SH-SY5Y (cell line): ENCODE measurements around the gene TM4SF4.

ENCODE experiments used
- GATA2 ChIP-seq: IDR thresholded peaks from 2 replicates; pipeline ENCODE4 v1.6.1; 2011; ENCODE audit warnings: mild to moderate bottlenecking, low read depth, low read length
- GATA3 ChIP-seq: IDR thresholded peaks from 2 replicates; pipeline ENCODE4 v1.6.1; 2011; ENCODE audit warnings: low read depth, mild to moderate bottlenecking, low read length, moderate library complexity

TM4SF4 gene

GRCh38 chr3:149474250-149474817 lies at the start of gene TM4SF4:
Gene TM4SF4, plus strand, starts transcription at chr3:149474697. Its CDS starts 181 bp downstream, at chr3:149474878.
- TF ChIP-seq GATA3 (no peak), GATA2 (no peak)

- TF ChIP-seq GATA3, result no peak
- TF ChIP-seq GATA2, result no peak
These were observed 49.6 kb upstream of the TM4SF4 start for GRCh38 chr3:149424918-149425317.

- TF ChIP-seq GATA3 (no peak), GATA2 (no peak)
These were observed 48.2 kb upstream of the TM4SF4 start for GRCh38 chr3:149426325-149426724.

- TF ChIP-seq GATA2 (no peak), GATA3 (no peak)
These were observed 46.4 kb upstream of the TM4SF4 start for GRCh38 chr3:149428087-149428486.

- TF ChIP-seq GATA3 (no peak), GATA2 (no peak)
These were observed 44.3 kb upstream of the TM4SF4 start for GRCh38 chr3:149430216-149430615.

GRCh38 chr3:149432149-149432548 lies 42.3 kb upstream of the TM4SF4 start:
- TF ChIP-seq GATA2 (no peak), GATA3 (no peak)

GRCh38 chr3:149435996-149436885 lies 38.3 kb upstream of the TM4SF4 start:
- no peak for TF ChIP-seq GATA2
- TF ChIP-seq GATA3, result no peak

- TF ChIP-seq GATA3 (no peak), GATA2 (no peak)
These were observed 37.2 kb upstream of the TM4SF4 start for GRCh38 chr3:149437286-149437685.

- TF ChIP-seq GATA3 (no peak), GATA2 (no peak)
These were observed 36.8 kb upstream of the TM4SF4 start for GRCh38 chr3:149437710-149438109.

GRCh38 chr3:149438981-149439380 lies 35.5 kb upstream of the TM4SF4 start:
- no peak for TF ChIP-seq GATA3
- TF ChIP-seq GATA2, result no peak

- TF ChIP-seq GATA3, result no peak
- no peak for TF ChIP-seq GATA2
These were observed 32.9 kb upstream of the TM4SF4 start for GRCh38 chr3:149441642-149442041.

GRCh38 chr3:149442043-149442442 lies 32.5 kb upstream of the TM4SF4 start:
- no peak for TF ChIP-seq GATA2
- TF ChIP-seq GATA3, result no peak

- TF ChIP-seq GATA2 (no peak), GATA3 (no peak)
These were observed 31.5 kb upstream of the TM4SF4 start for GRCh38 chr3:149442851-149443544.

- TF ChIP-seq GATA2 (no peak), GATA3 (no peak)
These were observed 31.0 kb upstream of the TM4SF4 start for GRCh38 chr3:149443545-149443912.
